Type B pancreatic cell (in vitro differentiated cells): ENCODE measurements around the gene HSD17B2. TPM values are rescaled to one million over a fixed set of nuclear protein-coding genes. Genes with fewer than 3 reads are reported as not detected.

Experiments used
- DNase-seq: peaks from one replicate; pipeline ENCODE4 v3.0.0; 2021; ENCODE audit warnings: mixed read lengths; ENCODE audit not compliant: unreplicated experiment; ENCODE audit errors: extremely low spot score
- H3K27ac Mint-ChIP-seq: 2 replicates; pipeline ENCODE4 v1.8.0; 2021; ENCODE audit warnings: mild to moderate bottlenecking, mixed read lengths
- H3K27me3 Mint-ChIP-seq: 2 replicates; pipeline ENCODE4 v1.8.0; 2021; ENCODE audit warnings: mixed read lengths
- H3K36me3 Mint-ChIP-seq: 2 replicates; pipeline ENCODE4 v1.8.0; 2021; ENCODE audit warnings: mixed read lengths
- H3K4me1 Mint-ChIP-seq: one replicate; pipeline ENCODE4 v1.8.0; 2021; ENCODE audit warnings: mixed read lengths; ENCODE audit not compliant: unreplicated experiment
- H3K4me3 Mint-ChIP-seq: 2 replicates; pipeline ENCODE4 v1.8.0; 2021; ENCODE audit warnings: mild to moderate bottlenecking, mixed read lengths
- H3K9me3 Mint-ChIP-seq: 2 replicates; pipeline ENCODE4 v1.8.0; 2021; ENCODE audit warnings: mixed read lengths
- CTCF ChIP-seq: fragments of 200-600 bp; sonication (generic); conservative IDR thresholded peaks from 2 replicates; pipeline ENCODE4 v1.5.0; 2021; ENCODE audit warnings: antibody characterized with exemption, mild to moderate bottlenecking
- total RNA-seq: library from RNA; stranded (reverse); gene quantifications from 2 replicates; pipeline ENCODE4 v1.2.1, GENCODE V29; 2021; ENCODE audit warnings: low replicate concordance

HSD17B2 gene
- total RNA-seq, 1 donor from 2014 or later, result 6.8 TPM

GRCh38 chr16:82082097-82082496 is 47.0 kb downstream of the HSD17B2 start:
- no peak overlapping the region for H3K27ac Mint-ChIP-seq
- H3K4me1 Mint-ChIP-seq, result no peaks in the 10 kb centered on the region
- DNase-seq, result no peak
- peaks cover 12% of the 10 kb centered on the region for H3K9me3 Mint-ChIP-seq
- no peak for TF ChIP-seq CTCF
- H3K36me3 Mint-ChIP-seq, result no peaks in the 10 kb centered on the region
- no peak overlapping the region for H3K4me3 Mint-ChIP-seq
- H3K27me3 Mint-ChIP-seq, result peaks cover 9% of the 10 kb centered on the region

GRCh38 chr16:82082543-82083244 is 47.6 kb downstream of the HSD17B2 start:
- no peak for TF ChIP-seq CTCF
- Mint-ChIP-seq H3K27ac (no peak overlapping the region), H3K27me3 (peaks cover 9% of the 10 kb centered on the region), H3K9me3 (peaks cover 12% of the 10 kb centered on the region), H3K36me3 (no peaks in the 10 kb centered on the region), H3K4me3 (no peak overlapping the region), H3K4me1 (no peaks in the 10 kb centered on the region)
- no peak for DNase-seq

- DNase-seq, result no peak
- Mint-ChIP-seq H3K4me3 (no peak overlapping the region), H3K36me3 (no peaks in the 10 kb centered on the region), H3K4me1 (no peaks in the 10 kb centered on the region), H3K27ac (no peak overlapping the region), H3K27me3 (peaks cover 6% of the 10 kb centered on the region), H3K9me3 (peaks cover 5% of the 10 kb centered on the region)
- TF ChIP-seq CTCF, result no peak
Observed at GRCh38 chr16:82083710-82084353, 48.8 kb downstream of the HSD17B2 start.

- no peak overlapping the region for H3K4me3 Mint-ChIP-seq
- peaks cover 5% of the 10 kb centered on the region for H3K9me3 Mint-ChIP-seq
- no peaks in the 10 kb centered on the region for H3K36me3 Mint-ChIP-seq
Observed at GRCh38 chr16:82085011-82085779, 50.1 kb downstream of the HSD17B2 start.

GRCh38 chr16:82088483-82088882 is 53.4 kb downstream of the HSD17B2 start:
- no peaks in the 10 kb centered on the region for H3K9me3 Mint-ChIP-seq
- TF ChIP-seq CTCF, result no peak
- H3K27ac Mint-ChIP-seq, result no peak overlapping the region
- H3K27me3 Mint-ChIP-seq, result no peaks in the 10 kb centered on the region
- no peak overlapping the region for H3K4me3 Mint-ChIP-seq
- no peak for DNase-seq
- H3K36me3 Mint-ChIP-seq, result no peaks in the 10 kb centered on the region
- no peaks in the 10 kb centered on the region for H3K4me1 Mint-ChIP-seq

More at GRCh38 chr16:82085011-82085779, 50.1 kb downstream of the HSD17B2 start:
- Mint-ChIP-seq H3K27ac (no peak overlapping the region), H3K4me1 (no peaks in the 10 kb centered on the region), H3K27me3 (peaks cover 6% of the 10 kb centered on the region)
- TF ChIP-seq CTCF, result no peak
- DNase-seq, result no peak
